KOPT-K1 (cell line): Measurements from ENCODE around the gene ZNF518A.
A peak's percentile ranks its signal among the peaks of the same experiment; 100 is the strongest.

Experiments
- H3K27ac ChIP-seq: fragments of 200-600 bp; sonication (generic); 2 replicates; pipeline ENCODE4 v1.5.1; 2016; ENCODE audit warnings: antibody characterized with exemption, mild to moderate bottlenecking, low read depth, low read length; ENCODE audit not compliant: poor library complexity, severe bottlenecking
- H3K36me3 ChIP-seq: fragments of 200-600 bp; sonication (generic); 2 replicates; pipeline ENCODE4 v1.5.1; 2017; ENCODE audit warnings: antibody characterized with exemption, mild to moderate bottlenecking, low read length, moderate library complexity; ENCODE audit not compliant: insufficient read depth
- H3K9me3 ChIP-seq: fragments of 200-600 bp; sonication (generic); 2 replicates; pipeline ENCODE4 v1.5.1; 2017; ENCODE audit warnings: antibody characterized with exemption, low read length, mild to moderate bottlenecking; ENCODE audit not compliant: insufficient read depth, poor library complexity, severe bottlenecking

Gene ZNF518A

GRCh38 chr10:96129387-96130325 lies at the start of gene ZNF518A:
Gene ZNF518A (plus strand): TSS chr10:96130297. CDS start chr10:96156323, 26,026 bp downstream.
- Histone ChIP-seq H3K36me3 (peaks cover 22% of the 10 kb centered on the region), H3K9me3 (no peaks in the 10 kb centered on the region), H3K27ac (peak within 1 kb of the TSS; percentile 98)

- Histone ChIP-seq H3K9me3 (no peaks in the 10 kb centered on the region), H3K27ac (no peak overlapping the region), H3K36me3 (no peaks in the 10 kb centered on the region)
These were observed 47.9 kb upstream of the ZNF518A start for GRCh38 chr10:96082153-96082552.

- Histone ChIP-seq H3K36me3 (no peaks in the 10 kb centered on the region), H3K27ac (no peak overlapping the region), H3K9me3 (no peaks in the 10 kb centered on the region)
These were observed 47.3 kb upstream of the ZNF518A start for GRCh38 chr10:96082748-96083147.

GRCh38 chr10:96089116-96089515 lies 41.0 kb upstream of the ZNF518A start:
- H3K36me3 ChIP-seq, result no peaks in the 10 kb centered on the region
- H3K27ac ChIP-seq, result peak overlapping the region; percentile 99
- no peaks in the 10 kb centered on the region for H3K9me3 ChIP-seq

- H3K9me3 ChIP-seq, result no peaks in the 10 kb centered on the region
- H3K27ac ChIP-seq, result peak overlapping the region; percentile 99
- H3K36me3 ChIP-seq, result no peaks in the 10 kb centered on the region
These were observed 40.2 kb upstream of the ZNF518A start for GRCh38 chr10:96089670-96090462.

GRCh38 chr10:96090463-96090800 lies 39.7 kb upstream of the ZNF518A start:
- H3K27ac ChIP-seq, result peak overlapping the region; percentile 99
- H3K36me3 ChIP-seq, result no peaks in the 10 kb centered on the region
- H3K9me3 ChIP-seq, result no peaks in the 10 kb centered on the region

GRCh38 chr10:96092999-96093767 lies 36.9 kb upstream of the ZNF518A start:
- H3K27ac ChIP-seq, result no peak overlapping the region
- no peaks in the 10 kb centered on the region for H3K36me3 ChIP-seq
- no peaks in the 10 kb centered on the region for H3K9me3 ChIP-seq

- H3K36me3 ChIP-seq, result no peaks in the 10 kb centered on the region
- H3K27ac ChIP-seq, result no peak overlapping the region
- H3K9me3 ChIP-seq, result no peaks in the 10 kb centered on the region
These were observed 36.1 kb upstream of the ZNF518A start for GRCh38 chr10:96093948-96094347.

- no peak overlapping the region for H3K27ac ChIP-seq
- no peaks in the 10 kb centered on the region for H3K36me3 ChIP-seq
- H3K9me3 ChIP-seq, result no peaks in the 10 kb centered on the region
These were observed 33.1 kb upstream of the ZNF518A start for GRCh38 chr10:96096958-96097357.

GRCh38 chr10:96097865-96098264 lies 32.2 kb upstream of the ZNF518A start:
- no peak overlapping the region for H3K27ac ChIP-seq
- H3K36me3 ChIP-seq, result no peaks in the 10 kb centered on the region
- H3K9me3 ChIP-seq, result no peaks in the 10 kb centered on the region

- Histone ChIP-seq H3K9me3 (no peaks in the 10 kb centered on the region), H3K27ac (no peak overlapping the region)
These were observed 22.5 kb upstream of the ZNF518A start for GRCh38 chr10:96107623-96108038.

GRCh38 chr10:96112531-96112930 lies 17.6 kb upstream of the ZNF518A start:
- Histone ChIP-seq H3K9me3 (no peaks in the 10 kb centered on the region), H3K36me3 (no peaks in the 10 kb centered on the region), H3K27ac (no peak overlapping the region)

More at GRCh38 chr10:96107623-96108038, 22.5 kb upstream of the ZNF518A start:
- H3K36me3 ChIP-seq, result no peaks in the 10 kb centered on the region

GRCh38 chr10:96118604-96119450 lies 11.3 kb upstream of the ZNF518A start:
- H3K27ac ChIP-seq, result no peak overlapping the region

GRCh38 chr10:96122824-96123223 lies 7.3 kb upstream of the ZNF518A start:
- H3K27ac ChIP-seq, result no peak overlapping the region
- H3K36me3 ChIP-seq, result no peaks in the 10 kb centered on the region

More at GRCh38 chr10:96118604-96119450, 11.3 kb upstream of the ZNF518A start:
- Histone ChIP-seq H3K9me3 (no peaks in the 10 kb centered on the region), H3K36me3 (no peaks in the 10 kb centered on the region)

More at GRCh38 chr10:96122824-96123223, 7.3 kb upstream of the ZNF518A start:
- no peaks in the 10 kb centered on the region for H3K9me3 ChIP-seq
